SH-SY5Y (cell line): ENCODE results near the gene STRN.

Experiments used
- GATA2 ChIP-seq: IDR thresholded peaks from 2 replicates; pipeline ENCODE4 v1.6.1; 2011; ENCODE audit warnings: mild to moderate bottlenecking, low read depth, low read length
- GATA3 ChIP-seq: IDR thresholded peaks from 2 replicates; pipeline ENCODE4 v1.6.1; 2011; ENCODE audit warnings: low read depth, mild to moderate bottlenecking, low read length, moderate library complexity

DNA sequence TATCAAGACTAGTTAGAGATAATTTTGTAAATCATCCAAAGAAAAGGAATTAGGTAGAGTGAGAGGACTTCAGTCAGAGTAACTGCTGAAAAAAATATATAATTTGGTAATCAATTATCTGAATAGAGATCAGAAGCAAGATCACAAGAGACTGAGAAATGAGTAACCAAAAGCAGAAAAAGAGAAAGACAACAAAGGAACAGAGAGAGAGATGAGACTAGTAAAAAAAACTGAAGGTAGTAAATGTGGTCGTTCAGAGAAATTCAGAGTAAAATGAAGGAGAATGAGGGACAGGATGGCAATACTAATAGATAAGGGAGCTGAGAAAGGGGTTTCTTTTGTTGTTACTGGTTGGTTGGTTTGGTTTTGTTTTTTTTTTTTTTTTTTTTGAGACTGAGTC is 16.5 kb downstream of the STRN start:
- TF ChIP-seq GATA3 (no peak), GATA2 (no peak)
